T-helper 2 cell treated with Interferon-gamma antibody and Interleukin-4, amounts not matched to agents 100 ng/mL and 5 ng/mL, for 36 hours (primary cell): ENCODE results near the gene TRAM2. TPM values are rescaled to one million over a fixed set of nuclear protein-coding genes. Genes with fewer than 3 reads are reported as not detected.

Source experiments
- intact Hi-C: fragments of 100-400 bp; cut with micrococcal nuclease; formaldehyde crosslinking; loops from one replicate; pipeline ENCODE4 v1.15.1; 2023
- total RNA-seq: library from RNA; stranded (reverse); gene quantifications from 2 replicates; pipeline ENCODE4 v1.2.3, GENCODE V29; 2022

The TRAM2 gene, protein sequence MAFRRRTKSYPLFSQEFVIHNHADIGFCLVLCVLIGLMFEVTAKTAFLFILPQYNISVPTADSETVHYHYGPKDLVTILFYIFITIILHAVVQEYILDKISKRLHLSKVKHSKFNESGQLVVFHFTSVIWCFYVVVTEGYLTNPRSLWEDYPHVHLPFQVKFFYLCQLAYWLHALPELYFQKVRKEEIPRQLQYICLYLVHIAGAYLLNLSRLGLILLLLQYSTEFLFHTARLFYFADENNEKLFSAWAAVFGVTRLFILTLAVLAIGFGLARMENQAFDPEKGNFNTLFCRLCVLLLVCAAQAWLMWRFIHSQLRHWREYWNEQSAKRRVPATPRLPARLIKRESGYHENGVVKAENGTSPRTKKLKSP
- 13.9 TPM in 2 replicates for total RNA-seq

- intact Hi-C loops, result loop anchor here (1.0 to 10.0 kb wide), 5 partner anchors 292 to 970 kb away; partner anchors contain the start of genes FBXO9, GCLC and GSTA4
Measured at GRCh38 chr6:52577022-52577777, at the start of gene TRAM2. TRAM2 (minus strand) TSS chr6:52577060; CDS start chr6:52576915, 145 bp downstream.

DNA sequence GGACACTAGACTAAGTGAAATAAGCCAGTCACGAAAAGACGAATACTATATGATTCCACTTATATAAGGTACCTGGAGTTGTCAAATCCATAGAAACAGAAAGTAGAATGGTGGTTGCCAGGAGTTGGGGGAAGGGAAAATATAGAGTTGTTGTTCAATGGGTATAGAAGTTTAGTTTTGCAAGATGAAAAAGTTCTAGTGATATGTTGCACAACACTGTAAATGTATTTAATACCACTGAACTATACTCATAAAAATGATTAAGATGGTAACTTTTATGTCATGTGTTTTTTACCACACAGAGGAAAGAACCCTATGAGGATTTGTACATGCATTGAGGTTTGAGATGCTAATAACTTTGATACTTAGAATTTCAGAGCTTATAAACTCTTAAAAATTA is 46.0 kb upstream of the TRAM2 start:
- intact Hi-C loops, result no loop called here

DNA sequence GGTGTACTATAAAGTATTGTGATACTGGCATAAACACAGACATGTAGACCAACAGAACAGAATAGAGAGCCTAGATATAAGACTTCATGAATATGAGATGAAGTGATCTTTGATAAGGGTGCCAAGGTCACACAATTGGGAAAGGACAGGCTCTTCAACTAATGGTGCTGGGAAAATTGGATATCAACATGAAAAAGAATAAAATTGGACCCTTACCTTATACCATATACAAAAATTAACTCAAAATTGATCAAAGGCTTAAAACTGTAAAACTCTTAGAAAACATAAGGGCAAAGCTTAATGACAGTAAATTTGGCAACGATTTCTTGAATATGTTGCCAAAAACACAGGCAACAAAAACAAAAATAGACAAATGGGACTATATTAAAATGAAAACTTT is 44.8 kb upstream of the TRAM2 start:
- intact Hi-C loops, result no loop called here

- intact Hi-C loops, result no loop called here
Measured at GRCh38 chr6:52620906-52621190, 44.0 kb upstream of the TRAM2 start.

GRCh38 chr6:52620055-52620905 is 43.4 kb upstream of the TRAM2 start:
- intact Hi-C loops, result no loop called here

DNA sequence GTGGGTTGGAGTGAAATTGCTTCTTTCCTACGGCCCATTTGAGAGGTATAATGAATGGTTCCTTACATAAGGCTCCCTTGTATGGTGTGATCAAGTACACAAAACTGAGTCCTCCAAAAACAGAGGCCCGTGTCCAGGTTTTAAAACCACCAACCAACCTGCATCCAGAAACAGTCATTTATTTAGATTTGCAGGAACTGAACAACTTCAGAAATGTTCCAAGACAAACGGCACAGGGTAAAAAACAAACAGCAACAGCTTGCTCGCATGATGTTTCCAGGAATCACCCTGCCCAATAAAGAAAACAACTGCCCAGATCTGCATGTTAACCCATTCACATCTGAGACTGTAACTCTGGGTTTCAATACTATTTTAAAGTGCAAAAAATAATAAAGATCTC is 40.2 kb upstream of the TRAM2 start:
- intact Hi-C loops, result no loop called here

- intact Hi-C loops, result no loop called here
Measured at GRCh38 chr6:52616059-52616690, 39.3 kb upstream of the TRAM2 start.

GRCh38 chr6:52612336-52613054 is 35.6 kb upstream of the TRAM2 start:
- intact Hi-C loops, result no loop called here

DNA sequence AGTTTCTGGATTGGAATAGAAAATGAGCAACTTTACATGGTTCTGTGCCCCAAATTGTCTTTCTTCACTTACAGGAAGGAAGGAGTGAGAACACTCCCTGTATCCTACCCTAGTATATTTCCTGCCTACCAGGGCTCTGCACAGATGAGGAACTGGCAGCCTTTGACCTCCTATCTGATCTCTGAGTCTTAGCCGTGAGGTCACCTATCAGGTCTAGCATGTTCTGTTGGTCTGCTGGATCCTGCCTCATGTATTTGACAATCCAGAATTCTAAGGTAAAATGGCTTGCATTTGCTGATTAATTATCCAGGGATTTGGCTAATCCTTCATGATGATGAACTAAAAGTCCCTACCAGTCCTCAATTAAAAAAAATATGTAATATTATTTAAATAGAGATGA is 35.0 kb upstream of the TRAM2 start:
- intact Hi-C loops, result no loop called here

DNA sequence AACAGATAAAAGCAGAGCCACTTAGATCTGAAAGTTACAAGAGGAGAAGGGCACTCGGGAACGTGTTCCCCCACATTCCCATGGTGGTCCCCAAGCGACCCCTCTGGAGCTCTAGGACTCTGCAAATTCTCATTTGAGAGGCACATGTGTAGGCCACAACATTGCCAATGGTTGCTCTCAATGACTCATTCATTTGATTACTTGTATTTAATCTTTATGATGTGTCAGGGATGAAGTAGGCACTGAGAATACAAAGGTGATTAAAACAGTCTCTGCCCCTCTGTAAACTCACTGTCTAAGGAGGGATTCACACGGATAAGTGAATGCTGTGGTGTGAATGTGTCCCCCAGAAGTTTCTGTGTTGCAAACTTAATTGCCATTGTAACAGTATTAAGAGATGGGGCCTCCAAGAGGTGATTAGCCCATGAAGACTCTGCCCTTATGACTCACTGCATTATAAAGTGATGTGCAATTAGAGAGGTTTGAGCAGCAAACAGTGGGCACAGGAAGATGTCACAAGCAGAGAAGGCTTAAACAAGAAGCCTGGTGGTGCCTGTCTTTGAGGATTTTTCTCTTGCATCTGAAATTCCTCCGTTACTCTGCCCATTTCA is 34.0 kb upstream of the TRAM2 start:
- intact Hi-C loops, result no loop called here

- intact Hi-C loops, result no loop called here
Measured at GRCh38 chr6:52610011-52610410, 33.2 kb upstream of the TRAM2 start.

DNA sequence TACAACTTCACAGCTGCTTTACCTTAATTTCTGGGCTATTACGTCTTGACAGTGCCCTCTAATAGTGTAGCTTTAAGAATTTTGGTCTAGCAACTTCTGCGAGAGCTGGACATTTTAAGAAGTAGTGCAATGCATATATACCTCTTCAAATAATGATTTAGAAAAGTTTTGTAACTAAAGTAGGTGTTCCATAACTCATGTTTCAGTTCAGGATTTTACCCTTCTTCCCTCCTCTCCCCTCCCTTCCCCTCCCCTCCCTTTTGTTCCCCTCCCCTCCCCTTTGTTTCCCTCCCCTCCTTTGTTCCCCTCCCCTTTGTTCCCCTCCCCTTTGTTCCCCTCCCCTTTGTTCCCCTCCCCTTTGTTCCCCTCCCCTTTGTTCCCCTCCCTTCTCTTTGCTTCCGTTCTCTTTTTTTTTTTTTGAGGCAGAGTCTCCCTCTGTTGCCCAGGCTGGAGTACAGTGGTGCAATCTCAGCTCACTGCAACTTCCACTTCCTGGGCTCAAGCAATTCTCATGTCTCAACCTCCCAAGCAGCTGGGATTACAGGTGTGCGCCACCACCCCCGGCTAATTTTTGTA is 28.8 kb upstream of the TRAM2 start:
- intact Hi-C loops, result no loop called here

DNA sequence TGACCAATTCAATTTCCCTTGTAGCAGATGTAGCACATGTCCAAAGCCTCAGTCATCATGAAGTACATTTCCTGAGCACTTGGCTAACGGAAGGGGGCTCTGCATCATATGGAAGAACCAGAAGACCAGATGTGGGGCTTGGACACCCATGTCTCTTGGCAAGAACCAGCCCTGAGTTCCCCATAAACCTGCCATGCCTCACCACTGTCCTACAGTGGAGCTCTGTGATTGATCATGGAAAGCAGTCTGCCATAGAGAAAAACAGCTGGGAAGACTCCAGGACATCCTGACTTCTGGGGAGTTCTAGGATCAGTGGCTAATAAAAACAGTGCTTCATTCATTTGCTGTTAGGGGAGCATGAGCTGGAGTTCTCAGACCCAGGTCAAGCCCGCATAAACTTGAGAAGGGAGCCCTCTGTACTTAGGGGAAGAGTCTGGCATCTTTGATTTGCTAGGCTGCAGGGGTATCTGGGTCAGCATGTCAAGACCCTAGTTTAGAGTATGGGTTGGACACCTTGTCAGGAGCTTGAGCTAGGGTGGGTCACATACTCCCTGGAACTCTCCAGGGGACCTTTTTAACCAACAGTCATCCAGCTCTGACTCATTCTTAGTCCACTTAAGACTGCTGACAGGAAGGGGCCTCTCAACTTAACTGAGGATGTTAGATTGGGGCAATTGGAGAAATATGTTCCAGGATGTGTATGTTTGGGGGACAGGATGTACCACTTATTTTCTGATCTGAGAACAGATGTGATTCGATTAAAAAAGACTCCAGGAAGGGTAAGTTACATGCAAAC is 26.3 kb upstream of the TRAM2 start:
- intact Hi-C loops, result no loop called here

DNA sequence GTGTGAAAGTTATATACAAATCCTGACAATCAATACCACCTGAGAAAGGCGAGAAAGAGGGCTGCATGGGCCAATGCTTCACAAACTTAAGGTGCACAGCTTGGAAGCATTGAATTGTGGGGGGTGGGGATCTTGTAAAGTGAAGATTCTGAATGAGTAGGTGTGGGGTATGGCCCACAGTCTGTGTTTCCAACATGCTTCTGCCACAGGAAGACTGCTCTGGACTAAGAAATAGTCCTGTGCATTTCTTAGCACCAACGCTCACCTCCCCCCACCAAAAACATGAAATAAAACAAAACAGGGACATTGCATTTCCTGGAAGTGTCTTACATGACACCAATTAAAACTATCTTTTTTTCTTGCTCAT is 21.9 kb upstream of the TRAM2 start:
- intact Hi-C loops, result no loop called here

- intact Hi-C loops, result no loop called here
Measured at GRCh38 chr6:52598123-52598823, 21.4 kb upstream of the TRAM2 start.

GRCh38 chr6:52597738-52598122 is 20.9 kb upstream of the TRAM2 start:
- intact Hi-C loops, result no loop called here

DNA sequence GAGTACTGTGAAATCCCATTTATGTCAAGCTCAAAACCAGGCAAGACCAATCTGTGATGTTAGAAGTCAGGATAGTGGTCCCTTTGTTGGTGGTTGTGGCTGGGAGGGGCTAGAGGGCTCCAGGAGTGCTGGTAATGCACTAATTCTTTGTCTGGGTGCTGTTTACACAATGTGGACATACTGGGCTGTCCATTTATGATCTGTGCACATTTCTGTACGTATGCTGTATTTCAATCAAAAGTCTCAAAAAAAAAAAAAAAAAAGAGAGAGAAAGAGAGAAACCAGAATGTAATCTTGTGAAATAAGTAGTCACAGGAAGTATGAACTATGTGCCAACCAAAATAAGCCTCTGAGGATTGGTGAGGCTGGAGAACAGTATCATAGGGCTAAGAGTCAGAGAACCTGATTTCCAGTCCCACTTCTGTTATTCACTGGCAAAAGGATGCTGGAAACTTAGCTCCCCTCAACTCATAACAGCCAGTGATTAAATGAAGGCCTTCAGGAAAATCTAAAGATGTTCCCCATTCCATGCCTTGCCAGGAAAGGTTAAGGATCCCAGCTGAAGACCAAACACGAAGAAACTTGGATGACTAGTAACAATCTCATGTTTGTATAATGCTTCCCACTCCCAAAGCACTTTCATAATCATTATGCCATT is 19.6 kb upstream of the TRAM2 start:
- intact Hi-C loops, result no loop called here

GRCh38 chr6:52595796-52596130 is 18.9 kb upstream of the TRAM2 start:
- intact Hi-C loops, result no loop called here
